Left cardiac atrium (tissue), 4 donors: Measurements from ENCODE around the gene ZNF804B. TPM values are rescaled to one million over a fixed set of nuclear protein-coding genes. Genes with fewer than 3 reads are reported as not detected.

Experiments
- ATAC-seq, 2 donors: fragments of 200-7000 bp; cut with Tn5 transposase; one replicate each; pipeline ENCODE4 v1.9.1; 2020; ENCODE audit warnings: mild to moderate bottlenecking in 2 of 2, moderate library complexity in 2 of 2
- DNase-seq: peaks from one replicate; pipeline ENCODE4 v3.0.0-alpha.2; 2020
- intact Hi-C, 2 donors: fragments of 100-400 bp; cut with DNase I; formaldehyde crosslinking; loops; one replicate each; pipeline versions ENCODE4 v1.14.1 to v1.15.1; 2022 to 2023
- total RNA-seq, 2 donors: library from RNA; stranded (reverse); fragmentation: NEBNext Ultra II Directional; extraction: Animal tissue kit (Norgen Biotek cat#: 25700); gene quantifications; one replicate each; pipeline ENCODE4 v1.2.1, GENCODE V29; 2021
- donor health status: DM: no; HTN: yes; CAD: no.
- donor health status: DM: no; HTN: yes; CAD: no; lungs with severe emphysema.
- donor health status: DM: yes; HTN: yes; CAD: no.
- donor health status: Dilated cardiomyopathy.

The ZNF804B gene
- total RNA-seq, 2 donors from 2014 or later: 0.16 TPM; not detected in 1

DNA sequence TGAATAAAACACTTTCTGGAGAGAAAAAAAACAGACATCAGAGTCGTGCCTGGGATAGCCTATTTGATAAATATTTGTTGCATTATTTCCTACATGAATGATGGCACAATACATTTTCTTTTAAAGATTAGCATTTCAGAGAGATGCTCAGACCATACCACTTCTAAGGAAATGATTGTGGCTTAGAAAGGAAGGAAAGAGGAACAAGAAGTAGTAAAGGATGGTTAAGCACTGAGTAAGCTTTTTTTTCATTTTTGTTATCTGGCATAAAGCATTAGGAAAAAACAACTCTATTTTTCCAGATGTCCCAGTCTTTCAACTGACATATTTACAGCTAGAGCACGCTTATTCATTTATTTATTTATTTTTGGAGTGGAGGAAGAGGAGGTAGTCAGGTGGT is 294.9 kb downstream of the ZNF804B start:
- ATAC-seq (no peak), DNase-seq (no peak)
- intact Hi-C loops: no loop called here

DNA sequence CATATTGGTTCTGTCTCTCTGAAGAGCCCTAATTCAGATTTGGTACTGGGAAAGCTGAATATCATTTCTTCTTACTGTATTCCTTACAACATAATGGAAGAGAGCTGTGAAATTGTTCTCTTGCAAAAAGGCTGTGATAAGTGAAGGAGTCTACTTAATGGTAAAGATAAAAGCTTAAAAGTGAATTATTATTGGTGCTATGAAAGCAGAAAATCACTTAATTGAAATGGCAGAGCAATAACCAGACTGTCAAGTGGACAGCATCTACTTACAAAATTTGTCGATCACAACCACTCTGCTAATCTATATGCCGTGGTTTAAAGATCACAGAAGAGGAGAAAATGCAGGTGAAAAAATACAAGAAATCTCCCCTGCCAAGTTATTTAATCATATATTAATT is 300.7 kb downstream of the ZNF804B start:
- intact Hi-C loops: no loop called here
- ATAC-seq: no peak
- no peak for DNase-seq

- DNase-seq (no peak), ATAC-seq (no peak)
- intact Hi-C loops: no loop called here
Observed at GRCh38 chr7:89064831-89065230, 305.3 kb downstream of the ZNF804B start.

DNA sequence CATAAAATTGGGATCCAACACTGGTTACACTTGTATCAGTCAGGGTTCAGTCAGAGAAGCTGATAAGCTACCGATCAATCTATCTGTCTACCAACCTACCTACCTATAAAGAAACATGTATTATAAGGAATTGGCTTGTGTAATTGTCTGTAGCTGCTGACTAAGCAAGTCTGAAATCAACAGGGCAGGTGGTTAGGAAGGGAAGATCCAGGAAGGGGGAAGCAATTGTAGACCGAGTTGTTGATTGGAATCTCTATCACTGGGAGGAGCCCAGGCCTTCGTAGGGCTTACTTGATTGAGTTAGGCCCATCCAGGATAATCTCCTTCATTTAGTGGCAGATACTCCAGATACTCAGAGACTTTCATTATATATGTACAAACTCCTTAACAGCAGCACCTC is 307.5 kb downstream of the ZNF804B start:
- intact Hi-C loops: no loop called here
- no peak for DNase-seq
- ATAC-seq: no peak

DNA sequence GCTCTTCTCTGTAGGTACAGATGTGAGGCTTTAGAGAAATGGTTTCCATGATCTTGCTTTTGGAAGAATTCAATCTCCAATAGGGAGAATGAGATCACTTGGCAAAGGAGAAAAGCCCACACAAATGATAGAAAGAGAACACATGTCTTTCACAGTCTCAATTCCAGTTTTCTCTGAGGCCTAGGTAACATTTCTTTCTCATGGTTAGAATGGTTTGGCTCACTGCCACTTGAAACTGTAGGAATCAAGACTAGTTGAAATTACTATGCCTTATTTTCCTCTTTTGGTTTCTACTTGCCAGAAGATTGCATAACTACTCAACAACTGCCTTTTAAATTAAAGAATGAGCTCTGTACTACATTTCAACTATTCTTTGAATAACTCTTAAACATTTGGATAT is 312.6 kb downstream of the ZNF804B start:
- intact Hi-C loops: no loop called here
- no peak for ATAC-seq
- no peak for DNase-seq

- intact Hi-C loops: no loop called here
- ATAC-seq (no peak), DNase-seq (no peak)
Observed at GRCh38 chr7:89073776-89074175, 314.3 kb downstream of the ZNF804B start.

- intact Hi-C loops: no loop called here
- DNase-seq (no peak), ATAC-seq (no peak)
Observed at GRCh38 chr7:89077992-89078391, 318.5 kb downstream of the ZNF804B start.

DNA sequence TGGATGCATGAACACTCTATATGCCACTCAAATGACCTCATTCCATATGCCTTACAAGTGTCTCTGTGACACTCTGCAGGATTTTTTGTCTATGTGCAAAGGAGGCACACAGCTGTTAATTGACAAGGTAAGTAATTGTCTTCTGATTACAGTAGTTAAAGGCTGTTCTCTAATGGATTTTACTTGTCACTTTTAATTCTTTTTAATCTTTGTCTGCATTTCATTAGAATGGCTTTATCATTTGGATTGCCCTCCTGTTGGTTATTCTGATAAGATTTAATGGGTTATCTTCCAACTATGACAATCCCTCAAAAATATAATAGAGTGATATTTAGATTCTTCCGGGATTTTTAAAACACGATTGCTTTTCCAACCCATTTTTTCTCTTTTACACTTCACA is 326.1 kb downstream of the ZNF804B start:
- DNase-seq: no peak

DNA sequence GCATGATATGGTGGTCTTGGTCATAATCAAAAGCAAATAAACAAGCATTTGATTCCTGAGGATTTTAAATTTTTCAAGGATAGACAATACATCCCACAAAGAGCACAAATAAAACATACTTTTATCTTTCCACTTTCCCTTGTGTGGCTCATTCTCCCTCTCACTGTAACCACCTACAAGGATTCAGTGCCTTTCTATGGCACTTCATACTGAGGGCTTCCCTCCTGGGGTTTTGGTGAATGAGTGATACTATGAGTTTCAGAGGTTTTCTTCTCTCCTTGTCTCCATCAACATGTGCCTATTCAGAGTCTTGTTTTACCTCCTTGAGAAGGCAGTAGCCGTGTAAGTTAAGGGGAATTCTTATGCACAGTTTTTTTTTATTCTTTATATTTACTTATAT is 332.1 kb downstream of the ZNF804B start:
- no peak for DNase-seq
- no peak for ATAC-seq
- intact Hi-C loops: no loop called here

More for the DNA sequence above, 326.1 kb downstream of the ZNF804B start:
- no peak for ATAC-seq
- intact Hi-C loops: no loop called here

- DNase-seq (no peak), ATAC-seq (no peak)
- intact Hi-C loops: no loop called here
Observed at GRCh38 chr7:89094269-89094668, 334.8 kb downstream of the ZNF804B start.

DNA sequence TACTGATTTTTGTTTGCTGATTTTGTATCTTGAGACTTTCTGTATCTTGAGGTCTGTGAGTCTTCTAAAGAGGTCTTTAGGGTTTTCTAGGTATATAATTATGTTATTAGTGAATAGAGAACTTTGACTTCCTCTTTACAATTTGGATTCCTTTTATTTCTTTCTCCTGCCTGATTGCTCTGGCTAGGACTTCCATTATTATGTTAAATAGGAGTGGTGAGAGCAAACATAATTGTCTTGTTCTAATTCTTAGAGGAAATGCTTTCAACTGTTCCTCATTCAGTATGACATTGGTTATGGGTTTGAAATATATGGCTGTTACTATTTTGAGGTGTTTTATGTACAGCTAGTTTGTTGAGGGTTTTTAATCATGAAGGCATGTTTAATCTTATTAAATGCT is 344.1 kb downstream of the ZNF804B start:
- no peak for DNase-seq
- ATAC-seq: no peak
- intact Hi-C loops: no loop called here

DNA sequence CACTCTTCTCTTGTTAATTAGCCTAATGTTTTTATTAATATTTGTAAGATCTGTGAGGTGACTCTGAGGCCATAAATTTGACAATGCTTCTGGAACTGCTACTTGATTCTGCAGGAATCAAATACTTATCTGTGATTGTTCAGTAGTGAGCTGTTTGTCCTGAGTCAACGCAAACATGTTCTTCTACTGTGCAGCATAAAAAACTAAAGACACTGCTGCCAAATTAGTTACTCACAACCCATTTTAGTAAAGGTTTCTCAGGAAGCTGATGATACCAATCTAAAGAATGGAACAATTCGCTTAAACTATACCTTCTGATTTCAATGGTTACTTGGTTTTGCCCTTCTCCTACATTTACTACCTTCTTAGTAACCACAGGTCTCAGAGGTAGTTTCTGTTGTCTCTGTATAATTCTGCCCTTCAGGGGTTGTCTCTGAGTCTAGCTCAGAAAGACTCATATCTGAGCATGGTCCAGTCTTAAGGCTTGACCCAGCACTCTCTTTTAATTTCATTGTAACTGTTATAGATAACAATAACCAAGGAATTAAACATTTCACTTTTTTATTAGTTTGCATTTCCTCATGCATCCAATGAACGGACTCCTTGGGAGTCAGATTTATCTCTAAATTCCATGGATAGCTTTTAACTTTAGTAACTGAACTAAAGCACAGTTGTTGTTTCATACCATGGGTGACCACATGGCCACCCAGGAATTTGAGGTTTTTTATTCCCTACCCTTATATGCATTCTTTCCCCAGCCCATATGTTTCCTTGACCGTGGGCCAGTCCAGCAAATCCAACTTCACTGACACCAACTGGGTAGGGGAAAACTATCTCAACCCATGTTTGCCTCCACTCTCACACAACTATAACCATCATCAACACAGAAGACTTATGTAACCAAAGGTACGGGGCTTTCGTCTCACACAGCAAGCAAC is 345.5 kb downstream of the ZNF804B start:
- DNase-seq (no peak), ATAC-seq (no peak)
- intact Hi-C loops: no loop called here

GRCh38 chr7:89123871-89124270 is 364.4 kb downstream of the ZNF804B start:
- intact Hi-C loops: no loop called here
- ATAC-seq (no peak), DNase-seq (no peak)

DNA sequence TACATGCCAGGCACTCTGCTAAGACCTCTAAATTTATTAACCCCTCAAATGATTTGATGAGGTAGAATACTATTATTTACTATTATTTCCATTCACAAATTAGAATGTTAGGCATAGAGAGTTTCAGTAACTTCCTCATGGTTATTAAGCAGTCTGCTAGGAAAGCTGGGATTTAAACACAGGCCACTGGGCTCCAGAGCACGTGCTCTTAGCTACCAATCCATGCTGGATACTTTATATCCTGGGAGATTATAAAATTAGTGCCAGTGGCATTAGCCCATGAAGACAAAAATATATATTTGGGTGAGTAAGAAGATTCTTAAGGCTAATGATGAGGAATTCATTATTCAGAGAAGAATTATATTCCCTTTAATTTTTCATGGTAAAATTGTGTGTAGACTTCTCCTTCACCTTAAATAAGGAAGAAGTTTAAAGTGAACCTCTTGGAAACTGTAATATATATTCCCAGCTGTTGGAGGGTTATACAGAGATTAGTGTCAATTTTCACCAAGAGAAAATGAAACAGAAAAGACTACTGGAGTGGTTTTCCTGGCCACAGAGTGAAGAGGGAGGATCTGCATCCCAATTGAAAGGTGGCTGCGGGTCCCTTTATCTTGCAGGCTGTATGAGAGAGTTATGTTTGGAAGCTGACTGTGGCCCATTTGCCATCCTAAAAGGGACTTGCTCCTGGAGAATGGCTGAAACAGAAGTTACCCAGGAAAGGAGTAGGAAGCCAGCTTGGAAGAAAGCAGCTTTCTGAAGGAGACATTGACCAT is 370.3 kb downstream of the ZNF804B start:
- intact Hi-C loops: no loop called here
- ATAC-seq (no peak), DNase-seq (no peak)

DNA sequence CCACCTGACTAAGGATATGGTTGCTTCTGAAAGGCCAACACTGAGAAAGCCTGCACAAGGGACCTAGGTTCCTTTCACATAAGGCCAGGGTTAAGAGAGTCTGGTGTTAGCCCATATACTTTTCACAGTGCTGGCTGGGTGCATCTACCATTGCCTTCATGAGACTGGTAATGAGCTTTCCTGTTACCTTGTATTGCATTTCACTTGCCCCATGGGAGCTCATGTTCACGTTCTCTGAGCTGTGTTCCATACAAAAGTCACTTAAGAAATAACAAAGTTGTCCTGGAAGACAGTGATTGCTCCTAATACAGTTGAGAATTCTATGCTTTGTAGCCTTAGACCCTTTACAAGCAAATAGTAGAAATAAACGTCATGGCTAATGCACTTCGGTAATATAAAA is 373.9 kb downstream of the ZNF804B start:
- ATAC-seq (no peak), DNase-seq (no peak)
- intact Hi-C loops: no loop called here

GRCh38 chr7:89133819-89134218 is 374.3 kb downstream of the ZNF804B start:
- ATAC-seq: no peak
- intact Hi-C loops: no loop called here
- DNase-seq: no peak

DNA sequence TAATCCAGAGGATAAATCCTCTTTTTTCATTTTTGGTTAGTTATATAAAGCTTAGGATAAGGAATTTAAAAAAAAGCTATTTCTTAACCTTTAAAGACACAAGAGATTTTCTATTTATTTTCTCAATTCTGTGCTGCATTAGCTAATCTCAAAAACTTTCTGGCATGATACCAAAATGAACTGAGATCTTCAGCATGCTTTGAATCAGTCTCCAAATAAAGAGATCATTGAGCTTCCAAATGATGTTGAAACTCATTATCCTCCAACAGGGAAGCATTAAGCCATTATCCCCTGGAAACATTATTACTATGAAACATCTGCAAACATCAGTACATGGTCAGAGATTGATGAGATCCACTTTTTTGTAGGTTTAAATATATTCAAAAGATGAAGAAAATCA is 386.3 kb downstream of the ZNF804B start:
- intact Hi-C loops: no loop called here
- ATAC-seq (no peak), DNase-seq (no peak)

DNA sequence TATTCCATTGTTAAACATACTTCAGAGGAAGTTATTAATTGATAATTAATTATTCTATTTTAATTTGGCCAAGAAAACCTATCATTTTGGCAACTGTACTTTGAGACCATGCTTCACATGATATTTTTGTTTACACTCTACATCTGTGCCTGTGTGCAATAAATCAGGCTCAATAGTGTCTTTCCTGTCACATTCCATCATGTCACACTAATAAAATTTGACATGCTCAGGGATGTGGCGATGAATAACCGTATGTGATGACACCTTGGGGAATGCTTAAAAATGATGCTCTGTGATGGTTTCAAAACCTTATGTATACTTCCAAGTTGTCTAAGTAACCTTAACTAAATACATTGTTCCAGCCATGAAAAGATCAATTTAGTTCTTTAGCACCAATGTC is 400.6 kb downstream of the ZNF804B start:
- no peak for DNase-seq
- ATAC-seq: no peak
- intact Hi-C loops: no loop called here

DNA sequence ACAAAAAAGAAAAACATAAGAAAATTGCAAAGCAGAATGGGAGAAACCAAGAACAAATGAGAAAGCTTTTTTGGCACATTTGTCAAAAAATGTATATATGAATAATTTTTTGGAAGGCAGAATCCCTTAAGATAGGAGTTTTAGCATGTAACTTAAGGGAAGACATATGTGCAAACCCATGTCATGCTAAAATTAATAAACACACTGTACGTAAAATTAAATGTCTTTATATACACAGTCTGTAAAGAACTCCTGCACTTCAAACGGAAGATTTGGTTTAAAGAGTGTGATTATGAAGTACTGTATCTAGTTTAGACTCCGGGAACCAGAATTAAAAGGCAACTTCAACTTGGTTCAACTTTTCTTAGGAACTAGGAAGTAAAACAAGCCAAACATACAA is 405.9 kb downstream of the ZNF804B start:
- intact Hi-C loops: no loop called here
- ATAC-seq (no peak), DNase-seq (no peak)

GRCh38 chr7:89170628-89171027 is 411.1 kb downstream of the ZNF804B start:
- intact Hi-C loops: no loop called here
- ATAC-seq: no peak
- no peak for DNase-seq

DNA sequence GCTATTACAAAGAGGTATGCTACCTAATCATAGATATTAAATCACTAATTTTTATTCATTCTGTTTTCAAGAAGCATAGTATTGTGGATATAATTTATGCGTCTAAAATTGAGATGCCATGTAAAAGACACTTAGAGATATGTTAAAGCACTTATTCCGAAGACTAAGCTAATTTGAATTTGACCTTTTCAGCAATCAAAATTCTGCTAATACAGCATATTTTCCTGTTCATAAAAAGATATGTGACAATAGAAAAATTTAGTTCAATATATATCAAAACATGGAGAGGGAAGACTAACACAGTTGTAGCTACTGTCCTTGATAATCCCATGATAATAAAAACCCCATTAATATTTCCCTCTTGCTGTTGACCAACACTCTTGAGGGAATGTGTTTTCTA is 422.6 kb downstream of the ZNF804B start:
- ATAC-seq (no peak), DNase-seq (no peak)
- intact Hi-C loops: no loop called here
